SK-N-SH (cell line): ENCODE measurements around the gene JPH2. TPM values are rescaled to one million over a fixed set of nuclear protein-coding genes. Genes with fewer than 3 reads are reported as not detected.

Experiments used
- CTCF ChIA-PET: fragments of 300-600, 350-600 bp; formaldehyde crosslinking; extraction: SDS; loops from one replicate; lab custom pipeline; 2021; lab: Yijun Ruan, JAX
- POLR2A ChIA-PET: fragments of 350-600 bp; sonication (Branson Sonifier 250); formaldehyde crosslinking; extraction: SDS; loops from one replicate; lab custom pipeline; 2020; ENCODE audit warnings: antibody characterized with exemption, inconsistent platforms; lab: Yijun Ruan, JAX
- DNase-seq: peaks from one replicate; pipeline ENCODE4 v3.0.0; 2012
- H2AFZ ChIP-seq: fragments of 200-600 bp; sonication (generic); 2 replicates; pipeline ENCODE4 v1.8.1; 2016; ENCODE audit warnings: antibody characterized with exemption, mild to moderate bottlenecking, low read depth
- H3F3A ChIP-seq: fragments of 200-600 bp; sonication (generic); replicated peaks from 2 replicates; pipeline ENCODE3; 2016; ENCODE audit warnings: antibody characterized with exemption, mild to moderate bottlenecking; ENCODE audit not compliant: insufficient read depth
- H3K27ac ChIP-seq, 2 experiments: fragments of 200-500 bp in 1 of 2; fragments of 200-600 bp in 1 of 2; sonication (Bioruptor generic) in 1 of 2; sonication (generic), shearing (Covaris generic) in 1 of 2; 2 replicates each; pipeline versions ENCODE4 v1.5.1 to v1.6.1; 2014 to 2016; ENCODE audit warnings: low read depth in 2 of 2, inconsistent platforms in 1 of 2, low read length in 1 of 2, mild to moderate bottlenecking in 1 of 2, mixed read lengths in 1 of 2
- H3K27me3 ChIP-seq: fragments of 200-600 bp; sonication (generic), shearing (Covaris generic); 2 replicates; pipeline ENCODE4 v1.6.1; 2016; ENCODE audit warnings: mixed run types; ENCODE audit not compliant: insufficient read depth
- H3K36me3 ChIP-seq, 2 experiments: fragments of 200-500 bp in 1 of 2; fragments of 200-600 bp in 1 of 2; sonication (Bioruptor generic) in 1 of 2; sonication (generic) in 1 of 2; replicated peaks in 1 of 2; 2 replicates each; pipeline versions ENCODE3 to v1.5.1; 2014 to 2016; ENCODE audit warnings: low read length in 1 of 2, mild to moderate bottlenecking in 1 of 2; ENCODE audit not compliant: insufficient read depth in 2 of 2, control insufficient read depth in 1 of 2
- H3K4me1 ChIP-seq, 2 experiments: fragments of 200-500 bp in 1 of 2; fragments of 200-600 bp in 1 of 2; sonication (Bioruptor generic) in 1 of 2; sonication (generic), shearing (Covaris generic) in 1 of 2; 2 replicates each; pipeline versions ENCODE4 v1.5.1 to v1.6.1; 2014 to 2016; ENCODE audit warnings: low read depth in 1 of 2, low read length in 1 of 2, mixed run types in 1 of 2; ENCODE audit not compliant: insufficient read depth in 2 of 2, control insufficient read depth in 1 of 2
- H3K4me2 ChIP-seq: fragments of 200-600 bp; sonication (generic), shearing (Covaris generic); 2 replicates; pipeline ENCODE4 v1.6.1; 2017; ENCODE audit warnings: mixed run types
- H3K4me3 ChIP-seq, 2 experiments: fragments of 200-500 bp in 1 of 2; fragments of 200-600 bp in 1 of 2; sonication (Bioruptor generic) in 1 of 2; sonication (generic), shearing (Covaris generic) in 1 of 2; 2 replicates each; pipeline versions ENCODE4 v1.5.1 to v1.8.1; 2014 to 2016; ENCODE audit warnings: low read depth in 2 of 2, inconsistent platforms in 1 of 2, low read length in 1 of 2, mild to moderate bottlenecking in 1 of 2, mixed read lengths in 1 of 2, moderate library complexity in 1 of 2
- H3K79me2 ChIP-seq: fragments of 200-600 bp; sonication (generic); 2 replicates; pipeline ENCODE4 v1.8.1; 2017; ENCODE audit warnings: mild to moderate bottlenecking; ENCODE audit not compliant: insufficient read depth
- H3K9ac ChIP-seq: fragments of 200-600 bp; sonication (generic); 2 replicates; pipeline ENCODE4 v1.6.1; 2017; ENCODE audit warnings: mixed run types
- H3K9me2 ChIP-seq: fragments of 200-600 bp; sonication (generic); 2 replicates; pipeline ENCODE4 v1.6.1; 2017; ENCODE audit warnings: mixed run types
- H3K9me3 ChIP-seq: fragments of 200-600 bp; sonication (generic); 2 replicates; pipeline ENCODE4 v1.6.1; 2017; ENCODE audit warnings: mixed run types, mild to moderate bottlenecking, moderate library complexity
- H4K20me1 ChIP-seq: fragments of 200-600 bp; sonication (generic); 2 replicates; pipeline ENCODE4 v1.6.1; 2017; ENCODE audit warnings: mild to moderate bottlenecking, mixed run types; ENCODE audit not compliant: insufficient read depth
- CHD2 ChIP-seq: fragments of 150-350 bp; IDR thresholded peaks from 2 replicates; pipeline ENCODE4 v1.6.1; 2018; ENCODE audit warnings: low read length; ENCODE audit not compliant: partially characterized antibody
- EZH2phosphoT487 ChIP-seq: fragments of 200-600 bp; sonication (generic); IDR thresholded peaks from 2 replicates; pipeline ENCODE4 v1.6.1; 2017; ENCODE audit warnings: low read depth, mixed run types, mild to moderate bottlenecking, antibody characterized with exemption, moderate library complexity, borderline replicate concordance
- FOXJ3 ChIP-seq: sonication (generic); formaldehyde crosslinking; IDR thresholded peaks from 2 replicates; pipeline ENCODE4 v1.5.1; 2020; ENCODE audit warnings: mild to moderate bottlenecking, missing genetic modification reagents
- FOXM1 ChIP-seq: IDR thresholded peaks from 2 replicates; pipeline ENCODE4 v1.4.0; 2012; ENCODE audit warnings: low read depth, mild to moderate bottlenecking
- GABPA ChIP-seq: IDR thresholded peaks from 2 replicates; pipeline ENCODE4 v1.4.0; 2012; ENCODE audit warnings: low read depth, mild to moderate bottlenecking
- GATA2 ChIP-seq: sonication (generic); formaldehyde crosslinking; IDR thresholded peaks from 2 replicates; pipeline ENCODE4 v1.5.0; 2020; ENCODE audit warnings: mild to moderate bottlenecking, missing genetic modification reagents
- MAX ChIP-seq: IDR thresholded peaks from 2 replicates; pipeline ENCODE4 v1.4.0; 2012; ENCODE audit warnings: low read depth
- NRF1 ChIP-seq: IDR thresholded peaks from 2 replicates; pipeline ENCODE4 v1.6.1; 2012; ENCODE audit warnings: low read depth, mild to moderate bottlenecking, low read length
- POLR2AphosphoS5 ChIP-seq: IDR thresholded peaks from 2 replicates; pipeline ENCODE4 v1.6.1; 2012; ENCODE audit warnings: low read depth, low read length
- REST ChIP-seq: IDR thresholded peaks from 2 replicates; pipeline ENCODE4 v1.6.1; 2012; ENCODE audit warnings: mild to moderate bottlenecking, low read depth, low read length, moderate library complexity
- TAF1 ChIP-seq: IDR thresholded peaks from 2 replicates; pipeline ENCODE4 v1.6.1; 2012; ENCODE audit warnings: low read depth, mild to moderate bottlenecking, low read length, moderate library complexity, borderline replicate concordance
- TCF12 ChIP-seq: IDR thresholded peaks from 2 replicates; pipeline ENCODE4 v1.4.0; 2012
- TEAD4 ChIP-seq: IDR thresholded peaks from 2 replicates; pipeline ENCODE4 v1.4.0; 2012; ENCODE audit warnings: mild to moderate bottlenecking, borderline replicate concordance; ENCODE audit not compliant: insufficient read depth
- USF1 ChIP-seq: IDR thresholded peaks from 2 replicates; pipeline ENCODE4 v1.4.0; 2012; ENCODE audit warnings: low read depth, borderline replicate concordance
- YY1 ChIP-seq: IDR thresholded peaks from 2 replicates; pipeline ENCODE4 v1.4.0; 2012; ENCODE audit warnings: low read depth, mild to moderate bottlenecking
- WGBS: methylation state at CpG from one replicate; pipeline ENCODE4 v1.1.6; 2017; ENCODE audit warnings: low lambda C conversion rate; 5-methylcytosine and 5-hydroxymethylcytosine counted together
- polyA plus RNA-seq, 3 experiments: library from polyadenylated mRNA; depleted of rRNA; stranded (reverse); fragments of >200 nt; gene quantifications; 2 replicates each; pipeline ENCODE4 v1.2.3, GENCODE V29; 2012
- TF ChIP-seq, protein P1 (sequence below): fragments of 150-350 bp; IDR thresholded peaks from 2 replicates; pipeline ENCODE4 v1.6.1; 2017; ENCODE audit warnings: antibody characterized with exemption, low read length, low read depth, borderline replicate concordance

JPH2 gene
- polyA plus RNA-seq, 1 of the 3 experiments (the other 2 are of a cell fraction) = 0.67 TPM

GRCh38 chr20:44068316-44069201 lies 118.4 kb downstream of the JPH2 start:
- H3K4me1 ChIP-seq = peaks cover 0 to 11% of the 10 kb centered on the region in 2 experiments; a peak in 2 of 4 replicates
- H3K27me3 ChIP-seq = no peaks in the 10 kb centered on the region
- H3K4me2 ChIP-seq = no peak overlapping the region
- no peak overlapping the region for H3K9ac ChIP-seq
- no peaks in the 10 kb centered on the region for H3K36me3 ChIP-seq
- DNase-seq = peak; percentile 47
- H4K20me1 ChIP-seq = no peaks in the 10 kb centered on the region
- no peaks in the 10 kb centered on the region for H3K79me2 ChIP-seq
- no peak overlapping the region for H3K4me3 ChIP-seq
- ChIA-PET CTCF (interaction anchor here (0.9 to 1.6 kb wide), 4 partner anchors 9 to 319 kb away, joined by 3 to 7 read pairs (median 4); no protein-coding TSS in a partner anchor), POLR2A (no interaction called here)
- no peaks in the 10 kb centered on the region for H3F3A ChIP-seq
- WGBS = 94% methylated on average over 19 of the region's 30 CpGs
- no peaks in the 10 kb centered on the region for H3K9me2 ChIP-seq
- TF ChIP-seq FOXJ3 (no peak), POLR2AphosphoS5 (no peak), GATA2 (CRISPR knock-in tag) (no peak), TEAD4 (no peak), CHD2 (no peak), MAX (no peak), FOXM1 (no peak), REST (no peak), TCF12 (no peak), TAF1 (no peak), USF1 (no peak), NRF1 (no peak), YY1 (no peak), GABPA (no peak), EZH2phosphoT487 (no peak)
- TF ChIP-seq, protein P1, sequence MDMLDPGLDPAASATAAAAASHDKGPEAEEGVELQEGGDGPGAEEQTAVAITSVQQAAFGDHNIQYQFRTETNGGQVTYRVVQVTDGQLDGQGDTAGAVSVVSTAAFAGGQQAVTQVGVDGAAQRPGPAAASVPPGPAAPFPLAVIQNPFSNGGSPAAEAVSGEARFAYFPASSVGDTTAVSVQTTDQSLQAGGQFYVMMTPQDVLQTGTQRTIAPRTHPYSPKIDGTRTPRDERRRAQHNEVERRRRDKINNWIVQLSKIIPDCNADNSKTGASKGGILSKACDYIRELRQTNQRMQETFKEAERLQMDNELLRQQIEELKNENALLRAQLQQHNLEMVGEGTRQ = no peak
- no peaks in the 10 kb centered on the region for H3K9me3 ChIP-seq
- no peak overlapping the region for H3K27ac ChIP-seq
- H2AFZ ChIP-seq = no peak overlapping the region
